ENCODE measurements around the gene RMRP.
"Not testable (repeated sequence)": the region's sequence is repeated elsewhere in the genome, so short reads cannot be mapped to it uniquely, and the experiment has no call there.

The RMRP gene

DNA sequence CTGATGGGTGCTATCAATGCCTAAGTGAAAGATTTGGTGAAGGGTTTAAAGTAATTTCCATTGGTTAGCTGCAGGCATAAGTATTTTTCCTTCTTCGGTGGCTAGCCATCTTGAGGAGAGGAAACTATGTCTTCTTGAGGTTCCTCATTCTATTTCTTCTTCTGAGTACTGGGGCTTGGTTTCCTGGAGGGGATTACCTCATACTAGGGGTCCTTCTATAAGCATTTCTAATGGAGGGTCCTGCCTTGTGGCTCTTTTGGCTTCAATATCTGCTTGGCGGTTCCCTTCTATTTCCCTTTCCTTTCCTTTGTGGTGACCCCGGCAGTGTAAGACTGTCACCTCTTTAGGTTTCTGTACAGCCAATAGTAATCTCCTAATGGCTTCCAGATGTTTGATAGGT lies 16.3 kb downstream of the RMRP start:
- not testable (repeated sequence) for DNase-seq (ENCODE audit: low spot score)

DNA sequence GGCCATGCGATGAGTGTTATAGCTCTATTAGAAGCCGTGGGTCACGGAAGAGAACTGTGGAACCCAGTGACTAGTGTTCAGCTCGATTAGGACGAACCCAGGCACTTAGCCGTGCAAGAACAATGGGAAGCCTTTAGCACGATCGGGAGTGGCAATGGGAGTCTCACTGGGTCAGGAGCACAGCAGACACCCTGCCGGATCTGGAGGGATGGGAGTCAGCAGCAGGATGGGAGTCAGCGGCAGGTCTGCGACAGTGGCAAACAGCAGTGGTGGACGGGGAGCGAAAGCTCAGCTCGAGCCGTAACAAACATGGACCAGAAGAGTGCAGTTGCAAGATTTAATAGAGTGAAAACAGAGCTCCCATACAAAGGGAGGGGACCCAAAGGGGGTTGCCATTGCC lies 17.4 kb downstream of the RMRP start:
- not testable (repeated sequence) for DNase-seq (ENCODE audit: low spot score)

DNA sequence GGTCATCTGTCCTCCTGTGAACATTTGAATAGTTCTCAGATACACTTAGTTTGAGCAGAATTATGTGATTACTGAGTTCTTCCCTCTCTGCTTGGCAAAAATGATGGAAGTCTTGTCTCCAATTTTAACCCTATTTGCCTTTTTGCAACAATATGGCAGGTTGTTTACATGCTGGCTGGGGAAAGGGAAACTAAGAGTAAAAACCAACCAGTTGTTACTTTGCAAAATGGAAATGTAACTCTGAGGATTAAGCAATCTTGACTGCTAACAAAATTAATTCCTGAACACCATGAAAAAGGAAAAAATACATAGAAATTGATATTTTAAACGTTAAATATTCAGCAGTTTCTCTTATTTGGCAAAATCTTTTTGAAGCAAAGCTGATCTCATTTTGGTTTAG lies 18.2 kb downstream of the RMRP start:
- no peak for DNase-seq (ENCODE audit: low spot score)

DNA sequence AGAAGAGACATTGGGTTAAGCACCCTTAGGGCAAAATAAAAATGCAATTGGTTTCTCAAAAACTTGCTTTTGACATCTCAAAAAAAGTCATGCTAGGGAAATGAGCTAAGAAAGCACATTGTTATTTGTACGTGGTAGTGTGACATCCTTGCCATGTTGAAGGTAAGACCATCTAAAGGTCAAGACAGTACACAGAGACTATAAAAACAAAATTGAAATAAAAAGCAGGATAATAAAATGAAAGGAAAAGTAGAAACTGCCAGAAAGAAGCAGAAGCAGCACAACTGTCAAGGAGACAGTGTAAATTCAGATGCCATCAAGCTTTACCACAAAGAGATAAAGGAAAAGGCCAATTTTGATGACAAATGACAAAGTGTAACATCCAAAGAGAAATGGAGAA lies 18.6 kb downstream of the RMRP start:
- DNase-seq (ENCODE audit: low spot score), result not testable (repeated sequence)

DNA sequence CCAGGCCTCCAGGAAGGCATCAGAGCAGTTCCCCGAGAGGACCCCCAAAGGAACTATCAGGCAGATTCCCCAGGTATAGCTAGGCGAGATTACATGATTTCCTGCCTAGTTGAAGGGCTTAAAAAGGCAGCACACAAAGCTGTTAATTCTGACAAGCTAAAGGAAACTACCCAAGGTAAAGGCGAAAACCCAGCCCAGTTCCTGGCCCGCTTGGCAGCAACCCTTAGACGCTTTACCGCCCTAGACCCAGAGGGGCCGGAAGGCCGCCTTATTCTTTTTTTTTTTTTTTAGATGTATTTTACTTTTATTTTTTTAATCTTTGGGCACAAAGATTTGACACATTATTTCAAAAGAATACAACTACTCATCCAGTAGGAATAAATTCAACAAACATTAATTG lies 19.1 kb downstream of the RMRP start:
- not testable (repeated sequence) for DNase-seq (ENCODE audit: low spot score)

DNA sequence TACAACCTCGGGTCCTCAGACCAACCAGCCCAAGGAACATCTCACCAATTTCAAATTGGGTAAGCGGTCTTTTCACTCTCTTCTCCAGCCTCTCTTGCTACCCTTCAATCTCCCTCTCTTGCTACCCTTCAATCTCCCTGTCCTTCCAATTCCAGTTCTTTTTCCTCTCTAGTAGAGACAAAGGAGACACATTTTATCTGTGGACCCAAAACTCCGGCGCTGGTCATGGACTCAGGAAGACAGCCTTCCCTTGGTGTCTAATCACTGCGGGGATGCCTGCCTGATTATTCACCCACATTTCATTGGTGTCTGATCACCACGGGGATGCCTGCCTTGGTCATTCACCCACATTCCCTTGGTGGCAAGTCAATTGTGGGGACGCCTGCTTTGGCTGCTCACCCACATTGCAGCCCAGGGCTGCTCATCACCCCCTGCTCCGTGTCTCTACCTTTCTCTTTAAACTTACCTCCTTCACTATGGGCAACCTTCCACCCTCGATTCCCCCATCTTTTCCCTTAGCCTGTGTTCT lies 20.3 kb downstream of the RMRP start:
- DNase-seq (ENCODE audit: low spot score), result not testable (repeated sequence)

DNA sequence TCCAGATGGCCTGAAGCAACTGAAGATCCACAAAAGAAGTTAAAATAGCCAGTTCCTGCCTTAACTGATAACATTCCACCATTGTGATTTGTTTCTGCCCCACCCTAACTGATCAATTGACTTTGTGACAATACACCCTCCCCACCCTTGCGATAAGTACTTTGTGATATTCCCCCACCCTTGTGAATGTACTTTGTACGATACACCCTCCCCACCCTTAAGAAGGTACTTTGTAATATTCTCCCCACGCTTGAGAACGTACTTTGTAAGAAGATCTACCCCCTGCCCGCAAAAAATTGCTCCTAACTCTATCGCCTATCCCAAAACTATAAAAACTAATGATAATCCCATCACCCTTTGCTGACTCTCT lies 21.0 kb downstream of the RMRP start:
- DNase-seq (ENCODE audit: low spot score), result not testable (repeated sequence)

DNA sequence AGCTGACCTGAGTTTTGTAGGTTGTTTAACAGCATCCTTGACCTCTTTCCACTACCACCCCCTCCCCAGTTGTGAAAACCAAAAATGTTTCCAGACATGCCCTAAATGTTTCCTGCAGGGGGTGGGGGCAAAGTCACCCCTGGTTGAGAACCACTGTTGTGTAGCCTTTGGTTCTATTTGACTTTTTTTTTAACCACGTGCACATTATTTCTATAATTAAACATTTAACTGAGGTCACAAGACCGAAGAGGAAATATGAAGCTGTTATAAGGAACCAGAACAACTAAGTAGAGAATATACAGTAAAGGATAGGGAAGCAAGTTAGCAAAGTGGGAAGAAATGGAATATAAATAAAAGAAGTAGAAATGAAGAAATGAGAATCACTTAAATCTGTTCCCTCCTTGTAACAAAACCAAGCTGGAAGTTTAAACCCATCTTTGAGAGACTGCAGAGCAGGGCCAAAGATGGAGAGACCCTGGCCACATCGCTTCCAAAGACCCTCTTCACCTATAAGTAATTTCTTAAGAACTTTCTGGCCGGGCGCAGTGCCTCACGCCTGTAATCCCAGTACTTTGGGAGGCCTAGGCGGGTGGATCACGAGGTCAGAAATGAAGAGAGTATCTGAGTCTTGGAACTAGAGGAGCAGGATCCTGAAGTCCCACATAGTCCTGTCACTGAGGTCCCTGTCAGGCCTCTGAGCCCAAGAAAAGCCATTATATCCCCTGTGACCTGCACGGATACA lies 21.5 kb downstream of the RMRP start:
- DNase-seq (ENCODE audit: low spot score), result no peak

DNA sequence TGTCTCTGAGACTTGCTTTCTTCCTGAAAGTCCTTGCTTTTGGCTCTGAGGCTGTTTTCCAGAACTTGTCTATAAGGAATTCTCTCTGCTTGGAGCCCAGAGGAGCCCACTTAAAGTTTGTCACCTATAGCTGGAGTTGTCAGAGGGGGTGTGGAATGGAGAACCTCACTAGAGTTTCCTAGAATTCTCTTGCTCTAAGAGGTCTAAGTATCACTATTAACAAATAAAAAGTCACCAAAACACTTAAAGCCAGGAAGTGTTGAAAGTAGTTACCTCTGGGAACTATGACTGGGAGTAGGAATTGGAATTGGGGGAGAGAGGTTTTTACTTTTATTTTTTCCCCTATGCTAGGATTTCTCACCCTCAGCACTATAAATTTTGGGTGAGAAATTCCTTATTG lies 22.1 kb downstream of the RMRP start:
- DNase-seq (ENCODE audit: low spot score), result no peak

DNA sequence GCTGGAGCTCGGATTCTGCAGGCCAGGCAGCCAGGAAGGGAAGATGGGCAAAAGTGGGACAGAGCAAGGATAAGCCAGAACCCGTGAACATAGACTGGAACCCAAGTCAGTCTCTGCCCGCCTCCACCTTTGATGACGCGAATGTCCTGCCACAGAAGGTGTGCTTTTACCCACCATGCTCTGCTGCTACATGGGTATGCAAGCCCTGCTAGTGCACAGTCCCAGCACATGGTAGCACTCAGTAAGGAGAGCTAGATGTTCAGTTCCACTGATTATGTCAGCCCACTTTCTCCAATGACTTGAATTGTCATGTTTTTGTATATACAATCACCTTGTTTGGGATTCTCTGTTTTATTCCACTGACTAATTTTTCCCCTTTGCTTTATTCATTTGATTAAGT lies 28.2 kb downstream of the RMRP start:
- no peak for DNase-seq (ENCODE audit: low spot score)

DNA sequence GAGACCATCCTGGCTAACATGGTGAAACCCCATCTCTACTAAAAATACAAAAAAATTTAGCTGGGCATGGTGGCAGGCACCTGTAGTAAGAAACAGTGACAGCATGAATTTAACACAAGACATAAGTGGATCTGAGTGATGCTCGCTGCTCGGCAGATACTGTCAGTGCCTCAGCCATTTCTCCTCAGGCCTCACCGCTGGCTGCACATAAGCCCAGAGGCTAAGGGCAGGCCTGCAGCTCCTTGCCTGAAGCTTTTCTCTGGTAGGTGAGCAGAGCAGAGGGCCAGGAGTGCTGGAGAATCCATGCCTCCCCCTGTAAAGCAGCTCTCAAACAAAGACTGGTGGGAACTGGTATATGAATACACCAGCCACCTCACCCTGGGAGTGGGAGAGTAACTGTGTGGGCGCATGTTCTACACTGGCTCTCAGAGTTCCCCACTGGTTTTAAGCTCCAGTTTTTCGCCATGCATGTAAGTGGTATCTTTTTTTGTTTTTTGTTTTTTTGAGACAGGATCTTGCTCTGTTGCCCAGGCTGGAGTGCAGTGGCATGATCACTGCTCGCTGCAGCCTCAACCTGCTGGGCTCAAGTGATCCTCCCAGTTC lies 29.3 kb downstream of the RMRP start:
- no peak for DNase-seq (ENCODE audit: low spot score)

DNA sequence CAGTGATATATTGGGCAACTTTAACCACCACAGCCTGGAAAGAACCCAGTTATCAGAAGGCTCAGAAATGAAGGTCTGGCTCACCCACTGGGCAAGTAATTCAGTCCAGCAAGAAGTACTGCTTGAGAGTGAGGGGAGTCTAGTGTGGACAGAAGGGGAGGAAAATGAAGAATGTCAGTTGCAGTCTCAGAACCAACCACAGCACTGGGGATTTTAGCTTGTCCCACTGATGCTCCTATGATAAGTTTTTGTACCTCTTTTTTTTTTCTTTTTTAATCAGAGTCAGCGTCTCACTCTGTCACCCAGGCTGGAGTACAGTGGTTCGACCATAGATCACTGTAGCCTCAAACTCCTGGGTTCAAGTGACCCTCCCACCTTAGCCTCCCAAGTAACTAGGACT lies 30.2 kb downstream of the RMRP start:
- no peak for DNase-seq (ENCODE audit: low spot score)

DNA sequence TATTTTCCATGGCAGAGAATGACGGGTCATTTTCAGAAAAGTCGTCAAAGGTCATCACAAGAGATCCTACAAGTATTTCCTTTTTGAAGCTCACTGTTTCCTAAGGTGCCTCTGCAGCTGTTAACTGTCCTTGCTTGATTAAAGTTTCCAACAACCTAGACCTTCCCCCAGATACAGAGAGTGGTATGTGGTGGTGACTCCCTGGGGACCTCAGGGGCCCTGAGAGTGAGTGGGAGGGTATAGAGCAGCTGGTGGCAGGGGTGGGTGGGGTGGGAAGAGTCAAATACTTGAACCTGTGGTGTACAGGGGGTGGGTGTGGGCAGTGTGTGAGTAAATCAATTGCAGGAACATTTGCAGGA lies 38.0 kb downstream of the RMRP start:
- no peak for DNase-seq (ENCODE audit: low spot score)

DNA sequence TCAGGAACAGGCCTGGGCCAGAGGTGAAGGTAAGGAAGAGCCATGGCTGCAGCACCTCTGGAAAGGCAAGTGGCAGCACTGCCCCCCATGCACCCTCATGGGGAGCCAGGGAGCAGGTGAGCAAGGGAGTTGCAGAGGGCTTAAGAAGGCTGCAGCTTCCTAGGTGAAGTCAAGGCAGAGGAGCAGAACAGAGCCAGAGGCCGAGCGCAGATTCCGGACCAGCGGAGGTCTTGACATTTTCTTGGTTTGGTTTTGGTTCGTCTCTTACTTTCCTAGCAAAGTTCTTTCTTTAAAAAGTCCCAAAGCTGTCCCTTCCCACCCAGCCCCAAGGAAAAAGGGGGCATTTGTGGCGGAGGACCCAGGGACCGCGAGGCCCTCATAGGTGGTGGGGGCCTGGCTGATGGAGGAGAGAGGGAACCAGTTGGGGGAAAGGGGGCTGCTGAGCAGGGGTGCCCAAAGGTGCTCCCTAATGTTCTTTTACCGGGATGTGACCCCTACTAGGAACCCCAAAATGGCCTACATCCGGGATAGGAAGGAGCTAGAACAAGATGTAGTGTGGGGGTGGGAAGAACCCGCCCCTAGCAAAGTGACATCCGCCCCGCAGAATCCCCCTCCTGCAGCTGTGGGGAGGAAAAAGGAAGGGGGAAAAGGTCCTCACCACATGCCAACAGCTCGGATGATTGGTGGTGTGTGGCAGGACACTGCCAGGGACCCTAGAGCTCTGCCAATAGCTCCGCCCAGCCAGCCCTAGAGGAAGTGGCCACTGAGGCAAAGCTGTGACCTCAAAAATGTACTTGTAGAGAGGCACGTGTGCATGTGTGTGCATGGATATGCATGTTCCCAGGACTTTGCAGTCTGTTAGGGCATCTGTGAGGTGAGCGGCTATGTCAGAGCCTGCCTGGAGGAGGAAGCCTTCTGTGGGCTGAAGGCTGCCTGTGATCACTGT lies 38.7 kb downstream of the RMRP start:
- DNase-seq (ENCODE audit: low spot score), result no peak

DNA sequence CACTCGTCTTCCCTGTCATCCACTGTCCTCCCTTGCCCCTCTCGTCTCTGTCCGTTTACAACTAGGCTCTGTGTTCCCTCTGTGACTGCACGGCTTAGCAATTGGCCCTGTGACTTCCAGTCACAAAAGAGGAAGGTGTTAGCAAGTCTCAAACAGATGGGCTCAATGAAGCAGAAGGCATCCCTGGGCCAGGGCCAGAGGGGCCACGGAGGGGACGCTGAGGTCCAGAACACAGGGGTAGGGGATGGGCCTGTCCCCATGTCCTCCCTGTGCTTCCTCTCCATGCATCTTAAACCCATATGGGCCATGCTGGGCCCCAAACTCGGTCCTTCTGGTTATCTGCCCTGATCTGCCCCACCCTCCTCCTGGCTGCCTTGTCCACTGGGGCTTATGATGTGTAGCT lies 39.5 kb downstream of the RMRP start, which contains the start of gene CD72:
Gene CD72 (minus strand): TSS at position 89 of the 403 bp plus-strand sequence. CDS start 110 bp downstream, outside the sequence.
- no peak for DNase-seq (ENCODE audit: low spot score)

DNA sequence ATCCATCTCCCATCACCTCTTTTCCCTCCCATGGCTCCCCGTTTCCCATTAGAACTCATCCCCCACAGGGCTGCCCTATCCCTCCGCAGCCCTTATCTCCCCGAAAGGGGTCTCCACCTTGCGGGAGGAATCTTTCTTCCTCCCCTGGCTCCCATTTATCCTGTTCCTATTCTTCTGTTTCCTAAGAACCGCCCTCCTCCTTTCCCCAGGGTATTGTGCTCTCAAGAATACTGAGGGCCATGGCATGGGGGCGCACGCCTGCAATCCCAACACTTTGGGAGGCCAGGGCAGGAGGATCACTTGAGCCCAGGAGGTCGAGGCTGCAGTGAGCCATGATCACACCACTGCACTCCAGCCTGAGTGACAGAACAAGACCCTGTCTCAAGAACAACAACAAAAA lies 40.3 kb downstream of the RMRP start:
- DNase-seq (ENCODE audit: low spot score), result no peak

DNA sequence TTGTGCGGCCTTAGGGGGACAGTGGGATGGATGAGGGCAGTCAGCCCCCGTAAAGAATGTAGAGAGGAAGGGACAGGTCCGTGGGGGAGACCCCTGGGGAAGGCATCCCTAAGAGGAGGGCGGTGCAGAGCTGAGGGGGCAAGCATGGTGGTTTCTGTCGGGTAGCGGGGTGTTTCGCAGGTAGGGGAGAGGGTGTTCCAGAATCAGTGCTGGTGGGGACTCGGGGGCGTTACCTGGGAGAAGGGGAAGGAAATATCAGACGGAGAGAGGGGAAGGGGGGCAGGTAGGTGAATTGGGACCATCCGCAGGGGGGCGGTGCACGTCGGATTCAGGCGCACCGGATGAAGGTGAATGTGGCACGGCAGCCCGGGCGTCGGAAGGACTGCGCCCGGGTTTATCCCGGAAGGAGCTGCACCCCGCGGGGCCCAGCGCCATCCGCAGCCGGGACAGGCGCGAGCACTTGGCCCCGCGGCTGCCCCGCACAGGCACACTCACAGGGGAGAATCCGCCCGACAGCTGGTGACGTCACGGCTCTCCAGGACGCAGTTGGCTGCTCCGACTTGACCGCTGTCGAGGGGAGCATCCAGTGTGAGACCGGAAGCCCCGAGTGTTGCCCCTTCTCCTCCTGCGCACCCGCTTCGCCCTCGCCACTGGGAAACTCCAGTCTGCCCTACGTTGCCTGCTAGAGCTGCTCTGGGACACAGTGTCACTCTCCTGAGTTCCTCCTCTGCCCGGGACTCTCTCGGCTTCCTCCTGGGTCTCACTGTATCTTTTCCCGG lies 40.9 kb downstream of the RMRP start:
- DNase-seq (ENCODE audit: low spot score), result no peak

DNA sequence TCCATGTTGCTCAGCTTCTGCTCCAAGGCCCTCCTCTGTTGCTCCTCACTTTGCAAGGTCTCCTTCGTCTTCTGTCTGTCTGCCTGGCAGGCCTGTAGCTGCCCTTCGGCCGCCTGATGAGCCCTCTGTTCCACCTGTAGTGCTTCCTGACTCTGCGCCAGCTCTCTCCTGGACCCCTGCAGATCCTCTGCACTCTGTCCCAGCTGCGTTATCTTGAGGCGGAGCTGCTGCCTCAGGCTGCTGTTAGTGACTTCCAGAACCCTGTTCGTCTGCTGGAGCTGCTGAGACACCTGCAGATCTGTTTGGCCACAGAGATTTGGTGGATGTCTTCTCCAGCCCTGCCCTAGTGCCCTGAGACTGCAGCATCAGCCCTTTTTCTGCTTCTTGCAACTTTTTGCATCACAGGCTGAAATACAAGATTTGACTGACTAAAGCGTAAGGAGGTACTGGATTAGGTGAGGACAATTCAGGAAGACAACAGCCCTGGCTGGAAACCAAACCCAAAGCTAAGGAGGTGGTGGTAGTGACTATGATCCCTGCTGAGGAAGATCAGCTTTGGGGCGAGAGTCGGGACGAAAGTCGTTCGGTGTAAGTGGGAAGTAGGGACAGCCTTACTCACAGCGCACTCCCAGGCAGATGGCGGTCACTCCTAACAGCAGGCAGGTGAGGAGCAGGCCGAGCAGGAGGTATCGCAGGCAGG lies 41.7 kb downstream of the RMRP start:
- no peak for DNase-seq (ENCODE audit: low spot score)

DNA sequence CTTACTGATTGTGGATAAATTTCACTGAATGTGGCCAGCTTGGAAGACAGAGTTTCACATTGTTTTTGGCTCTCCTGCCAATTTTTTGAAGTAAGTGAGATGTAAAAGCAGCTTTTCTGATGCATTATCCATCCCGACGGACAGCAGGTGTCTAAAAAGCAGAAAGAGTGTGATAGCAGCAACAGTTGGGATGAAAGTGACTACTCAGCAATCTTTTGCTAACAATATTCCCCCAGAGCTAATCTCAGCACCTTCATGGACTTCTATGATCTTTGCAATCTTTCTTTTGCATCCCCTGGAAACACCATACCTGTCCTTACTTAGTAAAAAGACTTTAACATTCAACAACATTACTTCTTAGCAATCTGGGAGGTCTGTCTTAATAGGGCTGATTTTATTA lies 45.0 kb downstream of the RMRP start:
- DNase-seq (ENCODE audit: low spot score), result no peak

DNA sequence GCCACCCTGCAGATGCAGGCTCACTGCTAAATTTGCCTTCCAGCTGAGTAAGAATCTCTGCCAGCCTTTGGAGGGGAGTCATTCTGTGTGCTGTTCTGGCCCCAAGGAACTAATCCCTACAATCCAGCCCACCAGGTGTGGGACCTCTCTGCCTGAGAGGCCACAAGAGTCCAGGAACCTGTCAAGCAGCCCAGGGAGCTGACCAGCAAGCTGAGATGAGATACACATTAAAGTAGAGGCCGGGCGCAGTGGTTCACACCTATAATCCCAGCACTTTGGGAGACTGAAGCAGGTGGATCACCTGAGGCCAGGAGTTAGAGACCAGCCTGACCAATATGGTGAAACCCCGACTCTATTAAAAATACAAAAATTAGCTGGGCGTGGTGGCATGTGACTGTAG lies 45.8 kb downstream of the RMRP start:
- not testable (repeated sequence) for DNase-seq (ENCODE audit: low spot score)

DNA sequence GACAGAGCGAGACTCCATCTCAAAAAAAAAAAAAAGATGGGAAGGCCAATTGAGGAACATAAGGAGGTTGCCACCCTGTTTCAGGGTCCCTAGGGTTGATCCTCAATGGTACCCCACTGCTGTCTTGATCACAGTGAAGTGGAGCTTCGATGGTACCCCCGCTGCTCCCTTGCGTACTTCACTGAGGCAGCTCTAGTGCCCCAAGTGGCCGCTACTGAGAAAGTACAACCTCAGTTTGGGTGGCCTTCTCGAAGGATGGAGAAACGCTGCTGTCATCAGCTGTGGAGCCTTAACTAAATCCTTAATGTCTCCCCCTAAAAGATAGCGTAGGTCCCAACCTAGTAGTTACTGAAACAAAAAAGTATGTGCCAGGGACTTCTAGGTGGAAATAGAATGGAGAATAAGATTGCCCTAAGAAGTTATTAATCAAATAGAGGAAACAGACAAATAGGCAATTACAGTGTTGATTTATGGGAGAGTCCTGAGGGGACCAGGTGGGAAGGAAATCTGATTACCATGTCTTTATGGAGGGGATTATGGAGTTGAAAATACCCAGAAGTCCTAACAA lies 46.5 kb downstream of the RMRP start:
- no peak for DNase-seq (ENCODE audit: low spot score)
